T-helper 22 cell (primary cell): ENCODE measurements around the gene ACAP2.

Source experiments
- DNase-seq: peaks from one replicate; pipeline ENCODE4 v3.0.0-alpha.2; 2020; ENCODE audit warnings: low read depth

The ACAP2 gene

GRCh38 chr3:195286115-195286872, 156.5 kb downstream of the ACAP2 start:
- no peak for DNase-seq

- no peak for DNase-seq
Measured at GRCh38 chr3:195285372-195285771, 157.4 kb downstream of the ACAP2 start.

- DNase-seq: no peak
Measured at GRCh38 chr3:195284842-195285241, 158.0 kb downstream of the ACAP2 start.

- no peak for DNase-seq
Measured at GRCh38 chr3:195282961-195283360, 159.9 kb downstream of the ACAP2 start.

- DNase-seq: no peak
Measured at GRCh38 chr3:195274259-195274966, 168.4 kb downstream of the ACAP2 start.

GRCh38 chr3:195271410-195272243, 171.2 kb downstream of the ACAP2 start:
- peak; percentile 67 for DNase-seq

- peak; percentile 75 for DNase-seq
Measured at GRCh38 chr3:195270817-195271409, 171.9 kb downstream of the ACAP2 start, which contains the start of gene XXYLT1. Gene XXYLT1 (minus strand): TSS chr3:195271159. CDS start chr3:195271058, 101 bp downstream.

GRCh38 chr3:195270079-195270816, 172.6 kb downstream of the ACAP2 start:
- no peak for DNase-seq

GRCh38 chr3:195269375-195270078, 173.3 kb downstream of the ACAP2 start:
- no peak for DNase-seq

GRCh38 chr3:195268576-195269309, 174.1 kb downstream of the ACAP2 start:
- no peak for DNase-seq

GRCh38 chr3:195267096-195267495, 175.7 kb downstream of the ACAP2 start:
- no peak for DNase-seq

GRCh38 chr3:195266428-195266827, 176.4 kb downstream of the ACAP2 start:
- DNase-seq: no peak

GRCh38 chr3:195265363-195265976, 177.3 kb downstream of the ACAP2 start:
- no peak for DNase-seq

GRCh38 chr3:195263925-195264600, 178.8 kb downstream of the ACAP2 start:
- no peak for DNase-seq

- DNase-seq: no peak
Measured at GRCh38 chr3:195263193-195263924, 179.5 kb downstream of the ACAP2 start.

GRCh38 chr3:195261925-195262324, 180.9 kb downstream of the ACAP2 start:
- DNase-seq: no peak

- no peak for DNase-seq
Measured at GRCh38 chr3:195260280-195260905, 182.4 kb downstream of the ACAP2 start.
